Glomerular visceral epithelial cell (primary cell): ENCODE results near the gene PAK4.
"Not testable (repeated sequence)": the region's sequence is repeated elsewhere in the genome, so short reads cannot be mapped to it uniquely, and the experiment has no call there.

Source experiments
- DNase-seq: peaks from one replicate; pipeline ENCODE4 v3.0.0-alpha.2; 2016; ENCODE audit errors: extremely low spot score

Gene PAK4

GRCh38 chr19:39206122-39206521 lies 80.5 kb downstream of the PAK4 start:
- DNase-seq, result no peak

DNA sequence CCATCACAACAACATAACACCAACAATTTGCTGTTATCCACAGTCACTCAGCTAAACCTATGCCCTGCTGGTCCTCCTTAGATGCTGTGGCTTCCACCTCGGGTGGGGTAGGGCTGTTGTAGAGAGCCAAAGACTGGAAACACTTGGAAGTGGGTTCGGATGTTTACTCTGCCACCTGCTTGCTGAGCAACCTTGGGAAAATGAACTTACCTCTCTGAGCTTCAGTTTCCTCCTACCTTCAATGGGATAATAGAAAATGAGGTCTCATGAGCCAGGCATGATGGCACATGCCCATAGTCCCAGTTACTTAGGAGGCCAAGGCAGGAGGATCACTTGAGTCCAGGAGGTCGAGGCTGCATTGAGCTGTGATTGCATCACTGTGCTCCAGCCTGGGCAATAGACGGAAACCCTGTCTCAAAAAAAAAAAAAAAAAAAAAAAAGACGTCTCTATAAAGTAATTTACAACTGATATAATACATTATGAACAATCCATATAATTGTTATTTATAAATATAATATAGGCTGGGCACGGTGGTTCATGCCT lies 81.8 kb downstream of the PAK4 start:
- no peak for DNase-seq

DNA sequence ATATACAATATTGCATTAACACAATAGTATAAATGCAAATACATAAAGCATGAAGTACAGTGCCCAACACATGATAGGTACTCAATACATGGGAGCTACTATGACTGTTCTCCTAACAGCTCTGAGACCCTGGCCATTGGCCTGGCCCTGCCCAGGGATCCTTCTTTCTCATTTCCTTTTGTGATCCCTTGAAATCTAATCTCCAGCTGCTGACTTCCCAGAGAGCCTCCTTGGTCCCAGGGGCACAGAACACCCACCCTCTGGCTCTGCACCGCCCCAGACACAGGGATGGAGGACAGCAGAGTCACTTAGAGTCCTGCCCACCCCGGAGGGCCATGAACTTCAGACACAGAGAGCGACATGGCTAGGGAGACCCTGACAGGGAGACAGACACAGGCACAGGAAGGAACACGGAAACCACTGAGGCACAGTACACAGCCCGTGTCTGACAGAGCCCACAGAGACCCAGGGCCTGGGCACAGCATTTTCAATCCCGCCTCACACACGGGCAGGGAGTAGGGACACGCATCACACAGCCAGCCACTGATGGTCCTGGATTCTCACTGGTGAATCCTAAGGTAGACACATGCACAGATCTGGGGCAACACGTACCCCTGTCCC lies 82.7 kb downstream of the PAK4 start:
- DNase-seq, result no peak

- DNase-seq, result no peak
Measured at GRCh38 chr19:39209196-39209595, 83.6 kb downstream of the PAK4 start.

DNA sequence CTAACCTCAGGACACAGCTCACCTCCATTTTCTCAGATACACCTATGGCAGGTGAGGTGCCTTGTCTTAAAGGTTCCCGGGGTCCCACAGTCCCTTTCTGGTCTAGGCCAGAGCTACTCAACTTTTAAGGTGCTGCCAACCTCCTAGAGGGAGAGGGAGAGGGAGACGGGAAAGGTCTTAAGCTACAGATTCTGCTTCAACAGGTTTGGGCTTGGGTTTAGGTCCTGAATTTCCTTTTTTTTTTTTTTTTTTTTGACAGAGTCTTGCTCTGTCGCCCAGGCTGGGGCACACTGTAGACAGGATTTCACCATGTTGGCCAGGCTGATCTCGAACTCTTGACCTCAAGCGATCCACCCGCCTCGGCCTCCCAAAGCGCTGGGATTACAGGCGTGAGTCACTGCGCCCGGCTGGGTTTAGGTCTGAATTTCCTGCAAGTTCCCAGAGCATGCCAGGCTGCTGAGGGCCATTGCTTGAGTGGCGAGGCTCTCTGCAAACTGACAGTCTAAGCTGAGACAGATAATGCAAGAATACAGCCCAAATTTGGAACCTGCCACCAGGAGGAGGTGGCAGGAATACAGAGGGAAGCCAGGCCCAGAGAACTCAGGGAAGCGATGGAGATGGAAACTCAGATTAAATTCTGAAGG lies 86.3 kb downstream of the PAK4 start:
- DNase-seq, result no peak

- DNase-seq, result no peak
Measured at GRCh38 chr19:39212375-39212742, 86.8 kb downstream of the PAK4 start.

GRCh38 chr19:39215323-39215722 lies 89.7 kb downstream of the PAK4 start:
- not testable (repeated sequence) for DNase-seq

- no peak for DNase-seq
Measured at GRCh38 chr19:39217094-39217493, 91.5 kb downstream of the PAK4 start.

GRCh38 chr19:39218230-39219007 lies 92.8 kb downstream of the PAK4 start:
- DNase-seq, result no peak

- DNase-seq, result not testable (repeated sequence)
Measured at GRCh38 chr19:39219108-39219507, 93.5 kb downstream of the PAK4 start.

DNA sequence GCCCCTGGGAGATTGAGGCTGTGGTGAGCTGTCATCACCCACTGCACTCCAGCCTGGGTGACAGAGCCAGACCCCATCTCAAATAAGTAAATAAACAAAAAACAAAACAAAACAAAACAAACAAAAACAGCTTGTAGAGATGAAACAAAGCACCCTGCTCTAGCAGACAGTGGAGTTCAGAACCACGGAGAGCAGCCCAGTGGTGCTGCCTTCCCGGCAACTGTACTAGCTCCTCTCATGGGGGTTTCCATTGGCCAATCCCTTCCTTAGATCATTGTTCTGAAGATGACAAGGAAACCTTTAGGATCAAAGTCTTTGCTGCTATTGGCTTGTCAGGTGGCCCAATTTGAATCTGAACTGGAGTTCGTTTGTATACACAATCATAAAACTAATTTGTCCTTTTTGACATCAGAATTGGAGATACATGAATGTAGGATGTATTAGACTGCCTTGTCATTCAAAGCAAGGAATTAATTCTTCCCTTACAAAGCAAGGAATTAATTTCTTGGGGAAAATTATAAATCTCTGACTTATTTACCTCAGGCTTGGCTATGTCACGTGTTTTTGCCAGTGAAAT lies 98.2 kb downstream of the PAK4 start:
- DNase-seq, result no peak

- no peak for DNase-seq
Measured at GRCh38 chr19:39224910-39225309, 99.3 kb downstream of the PAK4 start.
